ENCODE results near the gene QSOX1.

DNA sequence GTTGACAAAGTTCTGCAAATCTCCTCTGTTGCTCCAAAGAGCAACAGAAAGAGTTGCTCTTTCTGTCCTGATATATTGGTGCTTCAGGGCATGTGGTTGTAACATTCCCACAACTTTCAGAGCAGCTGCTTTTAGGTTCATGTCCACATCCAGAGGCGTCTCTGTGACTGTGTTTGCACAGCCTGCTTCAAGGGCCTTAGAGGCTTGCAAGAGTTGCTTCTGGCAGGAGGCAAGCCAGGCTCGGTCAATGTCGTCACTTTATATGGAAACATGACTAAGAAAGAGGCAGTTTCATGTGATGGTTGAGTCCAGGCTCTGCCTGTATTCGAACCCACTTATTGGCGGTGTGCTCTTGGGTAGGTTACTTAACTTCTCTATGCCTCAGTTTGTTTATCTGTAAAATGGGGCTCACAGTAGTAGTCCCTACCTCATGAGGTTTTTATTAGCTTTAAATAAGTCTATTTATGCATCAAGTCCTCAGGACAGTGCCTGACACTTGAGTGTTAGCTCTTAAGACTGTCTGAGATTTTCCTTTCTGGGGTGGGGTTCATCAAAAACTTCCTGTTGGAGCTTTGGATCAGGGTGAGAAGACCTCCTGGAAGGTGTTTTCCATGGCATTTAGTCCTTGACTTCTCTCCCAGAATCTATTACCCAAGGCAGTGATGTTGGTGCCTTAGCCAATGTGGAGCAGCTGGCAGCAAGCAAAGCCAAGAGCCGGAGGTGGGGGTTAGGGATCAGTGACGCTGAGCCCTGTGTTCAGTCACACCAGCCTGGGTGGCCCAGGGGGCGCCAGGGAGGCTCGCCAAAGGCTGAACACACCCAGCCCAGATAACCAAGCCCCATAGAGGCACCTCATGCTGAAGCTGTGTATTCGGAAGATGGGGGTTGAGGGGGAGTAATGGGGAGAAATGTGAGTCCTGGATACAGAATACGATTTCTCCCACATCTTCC lies 94.3 kb downstream of the QSOX1 start:
- TF ChIP-seq, protein P1, sequence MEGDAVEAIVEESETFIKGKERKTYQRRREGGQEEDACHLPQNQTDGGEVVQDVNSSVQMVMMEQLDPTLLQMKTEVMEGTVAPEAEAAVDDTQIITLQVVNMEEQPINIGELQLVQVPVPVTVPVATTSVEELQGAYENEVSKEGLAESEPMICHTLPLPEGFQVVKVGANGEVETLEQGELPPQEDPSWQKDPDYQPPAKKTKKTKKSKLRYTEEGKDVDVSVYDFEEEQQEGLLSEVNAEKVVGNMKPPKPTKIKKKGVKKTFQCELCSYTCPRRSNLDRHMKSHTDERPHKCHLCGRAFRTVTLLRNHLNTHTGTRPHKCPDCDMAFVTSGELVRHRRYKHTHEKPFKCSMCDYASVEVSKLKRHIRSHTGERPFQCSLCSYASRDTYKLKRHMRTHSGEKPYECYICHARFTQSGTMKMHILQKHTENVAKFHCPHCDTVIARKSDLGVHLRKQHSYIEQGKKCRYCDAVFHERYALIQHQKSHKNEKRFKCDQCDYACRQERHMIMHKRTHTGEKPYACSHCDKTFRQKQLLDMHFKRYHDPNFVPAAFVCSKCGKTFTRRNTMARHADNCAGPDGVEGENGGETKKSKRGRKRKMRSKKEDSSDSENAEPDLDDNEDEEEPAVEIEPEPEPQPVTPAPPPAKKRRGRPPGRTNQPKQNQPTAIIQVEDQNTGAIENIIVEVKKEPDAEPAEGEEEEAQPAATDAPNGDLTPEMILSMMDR (IDR thresholded peaks at IDR 0.05), result no peak
- TF ChIP-seq POLR2AphosphoS5 (IDR thresholded peaks at IDR 0.05) (no peak), EP300 (IDR thresholded peaks at IDR 0.05; ENCODE audit: low read depth) (no peak), POLR2A (IDR thresholded peaks at IDR 0.05) (no peak)

All from transverse colon (tissue), 4 donors.